OCI-LY7 (cell line): Measurements from ENCODE around the gene DGKG.

ENCODE experiments used
- EZH2phosphoT487 ChIP-seq: fragments of 200-600 bp; sonication (generic); IDR thresholded peaks from 2 replicates; pipeline ENCODE4 v1.6.1; 2018; ENCODE audit warnings: low read depth, borderline replicate concordance, mild to moderate bottlenecking, mixed run types, antibody characterized with exemption, low read length, moderate library complexity, mixed read lengths
- TF ChIP-seq, protein P1 (sequence below): fragments of 200-600 bp; sonication (generic); conservative IDR thresholded peaks from 2 replicates; pipeline ENCODE4 v1.5.1; 2014; ENCODE audit warnings: mild to moderate bottlenecking, antibody characterized with exemption, low read length, moderate library complexity, mixed read lengths

- TF ChIP-seq, protein P1, sequence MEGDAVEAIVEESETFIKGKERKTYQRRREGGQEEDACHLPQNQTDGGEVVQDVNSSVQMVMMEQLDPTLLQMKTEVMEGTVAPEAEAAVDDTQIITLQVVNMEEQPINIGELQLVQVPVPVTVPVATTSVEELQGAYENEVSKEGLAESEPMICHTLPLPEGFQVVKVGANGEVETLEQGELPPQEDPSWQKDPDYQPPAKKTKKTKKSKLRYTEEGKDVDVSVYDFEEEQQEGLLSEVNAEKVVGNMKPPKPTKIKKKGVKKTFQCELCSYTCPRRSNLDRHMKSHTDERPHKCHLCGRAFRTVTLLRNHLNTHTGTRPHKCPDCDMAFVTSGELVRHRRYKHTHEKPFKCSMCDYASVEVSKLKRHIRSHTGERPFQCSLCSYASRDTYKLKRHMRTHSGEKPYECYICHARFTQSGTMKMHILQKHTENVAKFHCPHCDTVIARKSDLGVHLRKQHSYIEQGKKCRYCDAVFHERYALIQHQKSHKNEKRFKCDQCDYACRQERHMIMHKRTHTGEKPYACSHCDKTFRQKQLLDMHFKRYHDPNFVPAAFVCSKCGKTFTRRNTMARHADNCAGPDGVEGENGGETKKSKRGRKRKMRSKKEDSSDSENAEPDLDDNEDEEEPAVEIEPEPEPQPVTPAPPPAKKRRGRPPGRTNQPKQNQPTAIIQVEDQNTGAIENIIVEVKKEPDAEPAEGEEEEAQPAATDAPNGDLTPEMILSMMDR, result no peak
- TF ChIP-seq EZH2phosphoT487, result no peak
These were observed 163.6 kb downstream of the DGKG start for GRCh38 chr3:186198442-186198841.
